GM12875 (cell line): ENCODE results near the gene PRKAR1B.

Experiments
- H3K4me3 ChIP-seq: one replicate; pipeline ENCODE4 v1.5.1; 2011; ENCODE audit warnings: low read depth, low read length, control low read depth
- CTCF ChIP-seq: IDR thresholded peaks from 2 replicates; pipeline ENCODE4 v1.5.1; 2011; ENCODE audit warnings: low read depth, mild to moderate bottlenecking, control low read depth, inconsistent platforms, low read length, moderate library complexity, borderline replicate concordance; ENCODE audit not compliant: insufficient read depth

Gene PRKAR1B

DNA sequence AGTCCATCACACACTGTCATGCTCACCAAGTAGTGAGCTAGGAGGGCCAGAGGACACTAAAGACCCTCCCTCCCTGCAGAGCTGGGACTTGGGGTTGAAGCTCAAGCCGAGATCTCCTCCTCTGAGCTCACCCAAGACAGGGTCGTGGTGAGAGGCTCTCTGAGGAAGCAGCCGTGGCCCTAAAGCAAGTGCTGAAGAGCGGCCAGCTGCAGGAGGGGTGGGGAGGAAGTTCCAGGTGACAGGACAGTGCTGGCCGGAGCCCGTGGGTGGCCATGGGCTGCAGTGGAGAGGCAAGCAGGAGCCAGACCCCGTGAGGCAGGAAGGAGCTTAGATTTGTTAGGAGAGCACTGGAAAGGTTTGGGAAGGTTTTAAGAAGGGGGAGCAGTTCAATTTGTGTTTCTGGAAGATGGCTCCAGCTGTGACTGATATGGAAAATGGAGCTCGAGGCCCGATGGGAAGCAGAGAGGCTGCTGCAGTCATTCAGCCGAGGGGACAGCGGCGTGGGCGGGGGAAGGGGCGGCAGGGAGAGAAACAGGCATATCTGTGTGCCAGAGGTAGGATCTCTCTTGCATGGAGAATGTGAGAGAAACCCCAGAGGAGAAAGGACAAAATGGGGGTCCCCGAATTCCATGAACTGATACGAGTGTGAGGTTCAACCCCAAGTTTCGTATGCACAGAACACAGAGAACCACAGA, 27.5 kb downstream of the PRKAR1B start:
- TF ChIP-seq CTCF: no peak
- H3K4me3 ChIP-seq: no peak overlapping the region

DNA sequence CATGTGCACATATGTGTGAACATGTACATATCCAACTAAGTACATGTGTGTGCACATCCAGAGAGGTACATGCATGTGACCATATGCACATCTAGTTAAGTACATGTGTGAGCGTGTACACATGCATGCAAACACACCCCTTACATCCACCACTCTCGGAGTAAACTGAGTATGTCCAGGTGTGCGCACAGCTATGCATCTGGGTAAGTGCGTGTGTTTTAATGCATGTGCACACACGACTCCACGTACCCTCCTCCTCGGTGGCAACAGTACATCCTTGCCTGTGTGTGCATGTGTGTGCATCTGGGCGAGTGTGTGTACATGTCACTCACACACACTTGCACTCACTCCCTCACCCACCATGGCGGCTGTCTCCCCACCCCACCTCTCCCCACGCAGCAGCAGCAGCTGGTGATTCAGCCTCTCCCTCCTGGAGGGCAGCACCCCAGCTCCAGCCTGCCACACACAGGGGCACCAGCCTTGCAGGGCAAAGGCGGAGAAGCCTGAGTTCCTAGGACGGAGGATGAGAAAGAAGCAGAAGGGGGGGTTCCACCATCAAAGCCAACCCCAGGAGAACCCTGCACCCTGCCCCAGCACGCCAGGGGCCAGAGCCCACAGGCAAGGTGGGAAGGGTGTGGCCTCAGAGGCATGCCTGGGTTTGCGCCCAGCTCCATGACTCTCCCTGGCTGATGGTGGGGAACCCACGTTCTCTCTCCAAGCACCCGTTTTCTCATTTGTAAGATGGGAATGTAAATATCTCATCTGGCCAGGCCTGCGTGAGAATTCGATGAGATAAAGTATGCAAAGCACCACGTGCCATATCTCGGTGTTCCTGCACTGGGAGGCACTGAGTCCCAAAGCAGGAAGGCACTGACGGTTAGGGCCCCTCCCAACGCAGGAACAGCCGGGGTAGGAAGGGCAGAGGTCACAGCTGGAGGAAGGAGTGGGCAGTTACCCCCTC, 28.3 kb downstream of the PRKAR1B start:
- H3K4me3 ChIP-seq: no peak overlapping the region
- no peak for TF ChIP-seq CTCF

DNA sequence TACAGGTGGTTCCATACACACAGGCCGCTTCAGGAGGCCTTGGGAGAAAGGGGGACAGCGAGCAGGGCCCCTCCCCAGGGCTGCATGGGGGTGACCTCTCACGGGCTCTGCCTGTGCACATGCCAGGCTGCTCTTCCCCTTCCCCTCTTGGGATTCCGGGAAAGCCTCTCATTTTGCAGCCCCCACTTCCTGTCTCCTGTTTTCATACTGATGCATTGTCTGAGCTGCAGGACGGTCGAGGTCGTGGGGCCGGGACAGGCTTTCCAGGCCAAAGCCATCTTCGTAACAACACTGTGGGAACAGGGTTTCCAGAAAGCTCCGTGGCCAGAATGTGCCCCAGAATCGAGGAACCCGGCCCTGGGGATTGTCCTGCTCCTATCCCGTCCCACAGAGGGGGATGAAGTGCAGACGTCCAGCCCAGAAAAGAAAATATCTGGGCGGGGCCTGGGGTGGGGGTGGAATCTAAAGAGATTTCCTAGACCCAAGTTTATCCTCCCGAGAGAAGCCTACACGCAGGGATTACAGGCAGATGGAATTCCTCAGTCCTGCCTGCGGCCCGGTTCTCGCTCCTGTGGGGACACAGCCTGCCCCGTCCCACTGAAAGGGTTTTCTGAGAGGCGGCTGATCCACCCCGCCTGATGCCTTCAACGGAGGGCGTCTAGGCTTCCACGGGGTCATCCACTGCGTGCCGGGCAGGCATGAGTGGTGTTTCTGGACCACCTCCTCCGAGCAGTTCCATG, 30.1 kb downstream of the PRKAR1B start:
- no peak overlapping the region for H3K4me3 ChIP-seq

GRCh38 chr7:696426-696811, 30.7 kb downstream of the PRKAR1B start:
- no peak for TF ChIP-seq CTCF
- H3K4me3 ChIP-seq: no peak overlapping the region

More for the DNA sequence above, 30.1 kb downstream of the PRKAR1B start:
- no peak for TF ChIP-seq CTCF

DNA sequence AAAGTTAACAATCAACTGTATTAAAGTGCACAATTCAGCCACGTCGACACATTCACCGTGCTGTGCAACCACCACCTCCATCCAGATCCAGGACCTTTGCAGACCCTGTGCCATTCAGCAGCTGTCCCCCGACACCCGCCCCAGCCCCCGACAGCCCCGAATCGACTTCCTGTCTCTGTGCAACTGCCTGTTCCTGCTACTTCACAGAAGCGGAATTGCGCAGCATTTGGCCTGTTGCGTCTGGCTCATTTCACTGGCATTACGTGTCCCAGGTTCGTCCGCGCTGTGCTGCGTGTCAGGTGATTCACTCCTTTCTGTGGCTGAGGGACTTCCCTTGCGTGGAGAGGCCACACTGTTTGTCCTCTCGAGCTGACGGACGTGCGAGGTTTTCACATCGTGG, 33.8 kb downstream of the PRKAR1B start:
- no peak for TF ChIP-seq CTCF
- no peak overlapping the region for H3K4me3 ChIP-seq

GRCh38 chr7:691361-692045, 35.6 kb downstream of the PRKAR1B start:
- no peak overlapping the region for H3K4me3 ChIP-seq
- TF ChIP-seq CTCF: no peak
